H1 (cell line): Measurements from ENCODE around the gene FAM120B. TPM values are rescaled to one million over a fixed set of nuclear protein-coding genes. Genes with fewer than 3 reads are reported as not detected.

ENCODE experiments used
- CTCF ChIA-PET: fragments of 300-600 bp; sonication (Branson Sonifier 250); formaldehyde crosslinking; loops from one replicate; lab custom pipeline; 2021; ENCODE audit not compliant: partially characterized antibody; lab: Charles Lee
- POLR2A ChIA-PET: fragments of 300-600 bp; sonication (Branson Sonifier 250); formaldehyde crosslinking; loops from one replicate; lab custom pipeline; 2021; ENCODE audit warnings: inconsistent platforms; ENCODE audit not compliant: partially characterized antibody; lab: Charles Lee
- DNase-seq, 2 experiments: peaks; one replicate each; pipeline versions ENCODE4 v3.0.0 to v3.0.0-alpha.2; 2010 to 2022; ENCODE audit warnings: low spot score in 2 of 2, low read depth in 1 of 2, mixed read lengths in 1 of 2
- FAIRE-seq: peaks from 2 replicates; lab custom pipeline; 2011; peaks lifted over from hg19 to GRCh38; lab: Jason Lieb, UNC
- H2AFZ ChIP-seq: 2 replicates; pipeline ENCODE4 v1.8.1; 2012; ENCODE audit warnings: low read length, inconsistent platforms
- H2AK5ac ChIP-seq: 2 replicates; pipeline ENCODE4 v1.6.1; 2013; ENCODE audit warnings: low read depth, low read length
- H2BK120ac ChIP-seq: replicated peaks from 2 replicates; pipeline ENCODE3; 2013; ENCODE audit warnings: low read depth, low read length, inconsistent platforms
- H2BK12ac ChIP-seq: 2 replicates; pipeline ENCODE4 v1.6.1; 2013; ENCODE audit warnings: low read depth, low read length
- H2BK15ac ChIP-seq: 2 replicates; pipeline ENCODE4 v1.6.1; 2013; ENCODE audit warnings: low read length
- H2BK20ac ChIP-seq: 2 replicates; pipeline ENCODE4 v1.6.1; 2013; ENCODE audit warnings: low read length
- H2BK5ac ChIP-seq: 2 replicates; pipeline ENCODE4 v1.6.1; 2013; ENCODE audit warnings: low read depth, low read length
- H3K14ac ChIP-seq: 2 replicates; pipeline ENCODE4 v1.6.1; 2013; ENCODE audit warnings: inconsistent platforms; ENCODE audit not compliant: insufficient read length
- H3K18ac ChIP-seq: 2 replicates; pipeline ENCODE4 v1.6.1; 2013; ENCODE audit warnings: low read length; ENCODE audit errors: extremely low read depth
- H3K23ac ChIP-seq: 2 replicates; pipeline ENCODE4 v1.6.1; 2013; ENCODE audit warnings: inconsistent platforms; ENCODE audit not compliant: insufficient read length
- H3K23me2 ChIP-seq: 2 replicates; pipeline ENCODE4 v1.6.1; 2013; ENCODE audit warnings: low read depth, low read length
- H3K27ac ChIP-seq: 2 replicates; pipeline ENCODE4 v1.6.1; 2011; ENCODE audit warnings: low read depth, low read length, inconsistent platforms
- H3K27me3 ChIP-seq, 4 experiments: replicated peaks in 1 of 4; 1 replicate in 1 of 4; 2 replicates in 3 of 4; pipeline versions ENCODE4 v1.6.1 to v1.8.1; 2011 to 2013; ENCODE audit warnings: low read length in 3 of 4, mild to moderate bottlenecking in 3 of 4, inconsistent platforms in 2 of 4, mixed read lengths in 2 of 4, moderate library complexity in 1 of 4; ENCODE audit not compliant: control insufficient read depth in 3 of 4, insufficient read depth in 3 of 4; ENCODE audit errors: extremely low read depth in 1 of 4
- H3K36me3 ChIP-seq, 4 experiments: 2 replicates each; pipeline versions ENCODE4 v1.6.1 to v1.8.1; 2011 to 2013; ENCODE audit warnings: mild to moderate bottlenecking in 4 of 4, low read length in 3 of 4, moderate library complexity in 2 of 4, control low read depth in 1 of 4, inconsistent platforms in 1 of 4; ENCODE audit not compliant: insufficient read depth in 4 of 4, control insufficient read depth in 2 of 4
- H3K4ac ChIP-seq: replicated peaks from 2 replicates; pipeline ENCODE3; 2013; ENCODE audit warnings: low read length, low read depth, mixed read lengths, inconsistent platforms; ENCODE audit not compliant: insufficient read length
- H3K4me1 ChIP-seq, 4 experiments: replicated peaks in 1 of 4; 1 replicate in 1 of 4; 2 replicates in 3 of 4; pipeline versions ENCODE4 v1.6.1 to v1.8.1; 2011 to 2013; ENCODE audit warnings: low read length in 3 of 4, inconsistent platforms in 2 of 4, mixed read lengths in 1 of 4; ENCODE audit not compliant: insufficient read depth in 4 of 4, control insufficient read depth in 3 of 4
- H3K4me2 ChIP-seq, 2 experiments: 2 replicates each; pipeline versions ENCODE4 v1.6.1 to v1.8.1; 2011 to 2013; ENCODE audit warnings: low read depth in 2 of 2, low read length in 2 of 2, control low read depth in 1 of 2, inconsistent platforms in 1 of 2, mild to moderate bottlenecking in 1 of 2; ENCODE audit not compliant: insufficient read depth in 1 of 2
- H3K4me3 ChIP-seq, 4 experiments: fragments of 200-600, 300-600 bp in 1 of 4; sonication (generic), shearing (Covaris generic), sonication (Bioruptor Twin) in 1 of 4; 2 replicates each; pipeline versions ENCODE4 v1.5.1 to v1.8.1; 2011 to 2016; ENCODE audit warnings: low read length in 4 of 4, low read depth in 3 of 4, control low read depth in 2 of 4, inconsistent platforms in 2 of 4, mild to moderate bottlenecking in 2 of 4, mixed read lengths in 1 of 4, moderate library complexity in 1 of 4; ENCODE audit not compliant: insufficient read depth in 2 of 4; ENCODE audit errors: extremely low read depth in 1 of 4
- H3K56ac ChIP-seq: replicated peaks from 2 replicates; pipeline ENCODE3; 2013; ENCODE audit warnings: low read depth, mild to moderate bottlenecking, mixed read lengths, low read length, inconsistent platforms; ENCODE audit not compliant: insufficient read length
- H3K79me1 ChIP-seq: 2 replicates; pipeline ENCODE4 v1.6.1; 2013; ENCODE audit warnings: low read depth, low read length, control low read depth
- H3K79me2 ChIP-seq, 2 experiments: 2 replicates each; pipeline versions ENCODE4 v1.6.1 to v1.8.1; 2012 to 2013; ENCODE audit warnings: low read length in 2 of 2, mild to moderate bottlenecking in 2 of 2, inconsistent platforms in 1 of 2; ENCODE audit not compliant: insufficient read depth in 2 of 2, control insufficient read depth in 1 of 2
- H3K9ac ChIP-seq, 4 experiments: replicated peaks in 1 of 4; 1 replicate in 1 of 4; 2 replicates in 3 of 4; pipeline versions ENCODE4 v1.6.1 to v1.8.1; 2011 to 2013; ENCODE audit warnings: low read depth in 3 of 4, low read length in 3 of 4, control low read depth in 2 of 4, mild to moderate bottlenecking in 2 of 4, moderate library complexity in 2 of 4, inconsistent platforms in 1 of 4; ENCODE audit errors: extremely low read depth in 1 of 4
- H3K9me3 ChIP-seq, 2 experiments: 2 replicates each; pipeline versions ENCODE4 v1.6.1 to v1.8.1; 2012 to 2013; ENCODE audit warnings: mild to moderate bottlenecking in 2 of 2, moderate library complexity in 2 of 2, control low read depth in 1 of 2, inconsistent platforms in 1 of 2, low read depth in 1 of 2, low read length in 1 of 2, mixed read lengths in 1 of 2; ENCODE audit not compliant: insufficient read depth in 2 of 2
- H4K20me1 ChIP-seq, 2 experiments: replicated peaks in 1 of 2; 2 replicates each; pipeline versions ENCODE3 to v1.8.1; 2011 to 2013; ENCODE audit warnings: inconsistent platforms in 2 of 2, low read length in 2 of 2, mild to moderate bottlenecking in 1 of 2; ENCODE audit not compliant: insufficient read depth in 2 of 2, control insufficient read depth in 1 of 2
- H4K5ac ChIP-seq: 2 replicates; pipeline ENCODE4 v1.6.1; 2013; ENCODE audit warnings: low read length, low read depth, mixed read lengths, inconsistent platforms; ENCODE audit not compliant: insufficient read length
- H4K8ac ChIP-seq: 2 replicates; pipeline ENCODE4 v1.8.0; 2013; ENCODE audit warnings: mild to moderate bottlenecking, moderate library complexity, low read length, inconsistent platforms; ENCODE audit not compliant: insufficient read depth; ENCODE audit errors: extremely low read depth
- H4K91ac ChIP-seq: replicated peaks from 2 replicates; pipeline ENCODE3; 2013; ENCODE audit warnings: low read length, mixed read lengths, inconsistent platforms; ENCODE audit not compliant: insufficient read length
- EGR1 ChIP-seq: IDR thresholded peaks from 2 replicates; pipeline ENCODE4 v1.6.1; 2011; ENCODE audit warnings: low read depth, low read length, borderline replicate concordance
- JUND ChIP-seq: IDR thresholded peaks from 2 replicates; pipeline ENCODE4 v1.6.1; 2011; ENCODE audit warnings: mild to moderate bottlenecking, improper control_type of control experiment, low read length
- POLR2AphosphoS5 ChIP-seq: IDR thresholded peaks from 2 replicates; pipeline ENCODE4 v1.6.1; 2011; ENCODE audit warnings: low read depth, low read length
- YY1 ChIP-seq: IDR thresholded peaks from 2 replicates; pipeline ENCODE4 v1.6.1; 2011; ENCODE audit warnings: low read depth, mild to moderate bottlenecking, low read length
- WGBS, 2 experiments: shearing (Covaris generic) in 1 of 2; methylation state at CpG; one replicate each; pipeline versions ENCODE4 v1.1.6 to v1.1.7; 2013 to 2015; ENCODE audit warnings: low lambda C conversion rate in 2 of 2, mixed read lengths in 2 of 2, inconsistent platforms in 1 of 2, low coverage in 1 of 2, missing lambda C conversion rate in 1 of 2; ENCODE audit not compliant: insufficient replicate concordance in 2 of 2, insufficient coverage in 1 of 2, insufficient read length in 1 of 2; ENCODE audit errors: extremely low coverage in 1 of 2, missing lambda C conversion rate in 1 of 2; 5-methylcytosine and 5-hydroxymethylcytosine counted together
- polyA plus RNA-seq, 7 experiments: library from polyadenylated mRNA; depleted of rRNA in 3 of 7; stranded (reverse) in 5 of 7; unstranded in 2 of 7; fragments of >200 nt in 5 of 7; fragments of 200-250 nt in 2 of 7; gene quantifications; 1 replicate in 5 of 7; 2 replicates in 1 of 7; 4 replicates in 1 of 7; pipeline versions ENCODE4 v1.2.1 to v1.2.3, GENCODE V29; 2011 to 2013; ENCODE audit warnings: missing spikeins in 2 of 7, mixed read lengths in 2 of 7
- total RNA-seq: library from RNA; stranded (reverse); fragmentation: NEBNext Ultra II Directional; extraction: Animal tissue kit (Norgen Biotek cat#: 25700); gene quantifications from 2 replicates; pipeline ENCODE4 v1.2.1, GENCODE V29; 2021

The FAM120B gene
- total and polyA plus RNA-seq, 2 of the 8 experiments (the other 6 are each of a cell fraction or from before 2014, with no cell fraction given) = 5.1 to 12.5 TPM

DNA sequence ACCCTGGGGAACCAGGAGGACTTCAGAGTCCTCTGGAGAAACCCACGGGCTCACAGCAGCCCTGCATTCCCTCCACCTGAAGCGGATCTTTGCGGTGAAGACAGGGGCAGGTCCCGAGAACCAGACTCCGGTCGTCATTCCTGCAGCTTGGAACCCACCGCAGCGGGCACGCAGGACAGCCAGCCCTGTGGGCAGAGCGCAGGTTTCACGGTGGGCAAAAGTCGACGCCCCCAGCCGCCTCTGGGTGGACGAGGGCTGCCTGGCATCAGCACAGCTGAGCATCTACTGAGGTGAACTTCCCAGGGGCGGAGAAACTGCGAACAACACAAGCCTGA, 128.2 kb downstream of the FAM120B start:
- H2AK5ac ChIP-seq = no peak overlapping the region
- no peaks in the 10 kb centered on the region for H4K20me1 ChIP-seq
- 90% methylated on average over 15 of the region's 17 CpGs; no CpG with 5 or more reads in 1 of the 2 experiments for WGBS, 2 experiments

More for the DNA sequence above, 128.2 kb downstream of the FAM120B start:
- no peaks in the 10 kb centered on the region for H3K9me3 ChIP-seq
- no peak overlapping the region for H3K56ac ChIP-seq
- CTCF ChIA-PET = interaction anchor here (0.9 to 1.2 kb wide), 2 partner anchors 10 to 12 kb away, joined by 3 read pairs; no protein-coding TSS in a partner anchor
- H3K9ac ChIP-seq = no peak overlapping the region
- no peak overlapping the region for H3K4ac ChIP-seq
- H3K4me1 ChIP-seq = peaks cover 0 to 18% (median 9%) of the 10 kb centered on the region in 4 experiments; a peak in 6 of 7 replicates
- POLR2A ChIA-PET = no interaction called here
- H3K79me1 ChIP-seq = no peaks in the 10 kb centered on the region
- no peak for FAIRE-seq
- no peak overlapping the region for H3K14ac ChIP-seq
- H2BK120ac ChIP-seq = no peak overlapping the region
- no peaks in the 10 kb centered on the region for H3K79me2 ChIP-seq
- no peak overlapping the region for H3K18ac ChIP-seq
- H4K5ac ChIP-seq = no peak overlapping the region
- no peak overlapping the region for H3K27ac ChIP-seq
- H3K4me2 ChIP-seq = no peak overlapping the region
- no peak for DNase-seq
- H2BK20ac ChIP-seq = no peak overlapping the region
- no peak overlapping the region for H3K23ac ChIP-seq
- no peak overlapping the region for H2BK15ac ChIP-seq
- no peak overlapping the region for H4K8ac ChIP-seq
- H3K36me3 ChIP-seq = no peaks in the 10 kb centered on the region
- no peak overlapping the region for H4K91ac ChIP-seq
- no peak overlapping the region for H2AFZ ChIP-seq
- H3K4me3 ChIP-seq = no peak overlapping the region
- H3K27me3 ChIP-seq = no peaks in the 10 kb centered on the region
- TF ChIP-seq YY1 = no peak
- TF ChIP-seq POLR2AphosphoS5 = no peak
- no peak for TF ChIP-seq JUND
- TF ChIP-seq EGR1 = no peak
- no peak overlapping the region for H2BK12ac ChIP-seq
- H2BK5ac ChIP-seq = no peak overlapping the region
- no peaks in the 10 kb centered on the region for H3K23me2 ChIP-seq
